Keratinocyte (primary cell): ENCODE measurements around the gene MZT1. TPM values are rescaled to one million over a fixed set of nuclear protein-coding genes. Genes with fewer than 3 reads are reported as not detected.

Experiments used
- DNase-seq: peaks from one replicate; pipeline ENCODE4 v3.0.0-alpha.2; 2011; ENCODE audit warnings: low read depth, missing footprints, low spot score
- FAIRE-seq: peaks from 2 replicates; lab custom pipeline; 2011; peaks lifted over from hg19 to GRCh38; lab: Jason Lieb, UNC
- H2AFZ ChIP-seq: 2 replicates; pipeline ENCODE4 v1.6.0; 2012; ENCODE audit warnings: low read length, control low read depth, inconsistent platforms; ENCODE audit not compliant: control insufficient read depth
- H3K27ac ChIP-seq: 2 replicates; pipeline ENCODE4 v1.5.1; 2011; ENCODE audit warnings: low read length; ENCODE audit not compliant: control insufficient read depth, insufficient read depth
- H3K27me3 ChIP-seq: 3 replicates; pipeline ENCODE4 v1.6.0; 2011; ENCODE audit warnings: low read length; ENCODE audit not compliant: control insufficient read depth, insufficient read depth; ENCODE audit errors: extremely low read depth
- H3K36me3 ChIP-seq, 2 experiments: 2 replicates in 1 of 2; 3 replicates in 1 of 2; pipeline ENCODE4 v1.5.1; 2011; ENCODE audit warnings: low read length in 2 of 2, mild to moderate bottlenecking in 1 of 2; ENCODE audit not compliant: control insufficient read depth in 2 of 2, insufficient read depth in 2 of 2; ENCODE audit errors: extremely low read depth in 1 of 2
- H3K4me1 ChIP-seq: 3 replicates; pipeline ENCODE4 v1.5.1; 2011; ENCODE audit warnings: low read length; ENCODE audit not compliant: control insufficient read depth, insufficient read depth; ENCODE audit errors: extremely low read depth
- H3K4me2 ChIP-seq: 3 replicates; pipeline ENCODE4 v1.6.0; 2011; ENCODE audit warnings: low read depth, low read length; ENCODE audit not compliant: control insufficient read depth, insufficient read depth; ENCODE audit errors: extremely low read depth
- H3K4me3 ChIP-seq, 3 experiments: fragments of 200-600 bp in 1 of 3; sonication (generic) in 1 of 3; 2 replicates in 2 of 3; 3 replicates in 1 of 3; pipeline ENCODE4 v1.5.1; 2011 to 2016; ENCODE audit warnings: low read length in 3 of 3, mild to moderate bottlenecking in 3 of 3, control low read depth in 2 of 3, inconsistent platforms in 1 of 3, low read depth in 1 of 3, mixed read lengths in 1 of 3, mixed run types in 1 of 3, moderate library complexity in 1 of 3; ENCODE audit not compliant: control insufficient read depth in 2 of 3, insufficient read depth in 2 of 3; ENCODE audit errors: extremely low read depth in 1 of 3
- H3K79me2 ChIP-seq: 2 replicates; pipeline ENCODE4 v1.6.0; 2012; ENCODE audit warnings: low read length; ENCODE audit not compliant: control insufficient read depth, insufficient read depth
- H3K9ac ChIP-seq: 3 replicates; pipeline ENCODE4 v1.6.0; 2011; ENCODE audit warnings: low read length; ENCODE audit not compliant: control insufficient read depth, insufficient read depth; ENCODE audit errors: extremely low read depth
- H3K9me1 ChIP-seq: 3 replicates; pipeline ENCODE4 v1.6.0; 2011; ENCODE audit warnings: low read length; ENCODE audit not compliant: control insufficient read depth, insufficient read depth; ENCODE audit errors: extremely low read depth
- H3K9me3 ChIP-seq: 2 replicates; pipeline ENCODE4 v1.5.1; 2012; ENCODE audit warnings: low read depth, low read length; ENCODE audit not compliant: control insufficient read depth
- H4K20me1 ChIP-seq: 3 replicates; pipeline ENCODE4 v1.6.0; 2011; ENCODE audit warnings: low read length; ENCODE audit not compliant: control insufficient read depth, insufficient read depth; ENCODE audit errors: extremely low read depth
- EZH2 ChIP-seq: IDR thresholded peaks from one replicate; pipeline ENCODE4 v1.6.1; 2012; ENCODE audit warnings: inconsistent platforms, mild to moderate bottlenecking, low read length, moderate library complexity
- dilution Hi-C: fragments of 300-500 bp; cut with MboI; formaldehyde crosslinking; loops from one replicate; pipeline ENCODE4 v1.7.0; 2020; ENCODE audit warnings: low sequenced_read_pairs; ENCODE audit not compliant: extremely low pct_ligation_motif_present
- polyA plus RNA-seq, 5 experiments: library from polyadenylated mRNA; depleted of rRNA in 3 of 5; stranded (reverse) in 3 of 5; stranded (forward) in 1 of 5; unstranded in 1 of 5; fragments of >200 nt; gene quantifications; 1 replicate in 1 of 5; 2 replicates in 3 of 5; 3 replicates in 1 of 5; pipeline versions ENCODE4 v1.2.1 to v1.2.3, GENCODE V29; 2011 to 2012; ENCODE audit warnings: missing spikeins in 2 of 5, low read depth in 1 of 5, low replicate concordance in 1 of 5
- TF ChIP-seq, protein P1 (sequence below), 3 experiments: IDR thresholded peaks in 1 of 3; conservative IDR thresholded peaks in 1 of 3; optimal IDR thresholded peaks in 1 of 3; 2 replicates in 2 of 3; 3 replicates in 1 of 3; pipeline versions ENCODE3 to v1.5.1; 2011; ENCODE audit warnings: low read length in 3 of 3, mild to moderate bottlenecking in 3 of 3, moderate library complexity in 2 of 3, control low read depth in 1 of 3, inconsistent platforms in 1 of 3; ENCODE audit not compliant: insufficient read depth in 2 of 3; ENCODE audit errors: extremely low read depth in 1 of 3

Gene MZT1
- polyA plus RNA-seq, 1 donor (not counting 4 experiments of a cell fraction or from before 2014, with no cell fraction given) = 13.7 TPM

DNA sequence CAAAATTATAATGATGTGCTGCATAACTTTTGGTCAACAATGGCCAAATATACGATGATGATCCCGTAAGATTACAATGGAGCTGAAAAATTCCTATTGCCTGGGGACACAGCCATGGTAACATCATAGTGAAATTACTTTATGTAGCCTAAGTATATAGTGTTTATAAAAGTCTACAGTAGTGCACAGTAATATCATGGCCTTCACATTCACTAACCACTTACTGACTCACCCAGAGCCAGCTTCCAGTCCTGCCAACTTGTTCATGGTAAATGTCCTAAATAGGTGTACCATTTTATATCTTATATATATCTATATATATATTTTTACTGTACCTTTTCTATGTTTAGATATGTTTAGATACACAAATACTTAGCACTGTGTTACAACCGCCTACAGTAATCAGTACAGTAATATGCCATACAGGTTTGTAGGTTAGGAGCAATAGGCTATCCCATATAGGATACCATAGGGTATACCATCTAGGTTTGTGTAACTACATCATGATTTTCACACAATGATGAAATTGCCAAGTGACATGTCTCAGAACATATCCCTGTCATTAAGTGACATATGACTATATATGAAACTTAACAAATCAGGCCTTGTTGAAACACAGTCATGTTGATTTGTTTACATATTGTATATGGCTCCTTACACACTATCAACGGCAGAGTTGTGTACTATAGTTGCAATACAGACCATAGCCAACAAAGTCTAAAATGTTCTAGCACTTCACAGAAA, 30.5 kb upstream of the MZT1 start:
- H3K9ac ChIP-seq = no peak overlapping the region
- H3K4me2 ChIP-seq = no peak overlapping the region
- H3K27ac ChIP-seq = no peak overlapping the region
- no peak overlapping the region for H2AFZ ChIP-seq
- no peaks in the 10 kb centered on the region for H4K20me1 ChIP-seq
- DNase-seq (no peak), FAIRE-seq (no peak)
- peaks cover 2% of the 10 kb centered on the region for H3K79me2 ChIP-seq
- H3K27me3 ChIP-seq = no peaks in the 10 kb centered on the region
- H3K36me3 ChIP-seq = peaks cover 17 to 31% of the 10 kb centered on the region in 2 experiments
- H3K4me3 ChIP-seq = no peak overlapping the region
- H3K9me1 ChIP-seq = no peaks in the 10 kb centered on the region
- no peak for TF ChIP-seq EZH2
- TF ChIP-seq, protein P1, sequence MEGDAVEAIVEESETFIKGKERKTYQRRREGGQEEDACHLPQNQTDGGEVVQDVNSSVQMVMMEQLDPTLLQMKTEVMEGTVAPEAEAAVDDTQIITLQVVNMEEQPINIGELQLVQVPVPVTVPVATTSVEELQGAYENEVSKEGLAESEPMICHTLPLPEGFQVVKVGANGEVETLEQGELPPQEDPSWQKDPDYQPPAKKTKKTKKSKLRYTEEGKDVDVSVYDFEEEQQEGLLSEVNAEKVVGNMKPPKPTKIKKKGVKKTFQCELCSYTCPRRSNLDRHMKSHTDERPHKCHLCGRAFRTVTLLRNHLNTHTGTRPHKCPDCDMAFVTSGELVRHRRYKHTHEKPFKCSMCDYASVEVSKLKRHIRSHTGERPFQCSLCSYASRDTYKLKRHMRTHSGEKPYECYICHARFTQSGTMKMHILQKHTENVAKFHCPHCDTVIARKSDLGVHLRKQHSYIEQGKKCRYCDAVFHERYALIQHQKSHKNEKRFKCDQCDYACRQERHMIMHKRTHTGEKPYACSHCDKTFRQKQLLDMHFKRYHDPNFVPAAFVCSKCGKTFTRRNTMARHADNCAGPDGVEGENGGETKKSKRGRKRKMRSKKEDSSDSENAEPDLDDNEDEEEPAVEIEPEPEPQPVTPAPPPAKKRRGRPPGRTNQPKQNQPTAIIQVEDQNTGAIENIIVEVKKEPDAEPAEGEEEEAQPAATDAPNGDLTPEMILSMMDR (optimal IDR thresholded peaks at IDR 0.05 in 1 of 3, IDR thresholded peaks at IDR 0.05 in 1 of 3, conservative IDR thresholded peaks at IDR 0.05 in 1 of 3; ENCODE audit: extremely low read depth in 1 of 3, insufficient read depth in 2 of 3, low read length in 3 of 3) = no peak
- dilution Hi-C loops = no loop called here
- H3K4me1 ChIP-seq = peaks cover 6% of the 10 kb centered on the region
- H3K9me3 ChIP-seq = no peaks in the 10 kb centered on the region

DNA sequence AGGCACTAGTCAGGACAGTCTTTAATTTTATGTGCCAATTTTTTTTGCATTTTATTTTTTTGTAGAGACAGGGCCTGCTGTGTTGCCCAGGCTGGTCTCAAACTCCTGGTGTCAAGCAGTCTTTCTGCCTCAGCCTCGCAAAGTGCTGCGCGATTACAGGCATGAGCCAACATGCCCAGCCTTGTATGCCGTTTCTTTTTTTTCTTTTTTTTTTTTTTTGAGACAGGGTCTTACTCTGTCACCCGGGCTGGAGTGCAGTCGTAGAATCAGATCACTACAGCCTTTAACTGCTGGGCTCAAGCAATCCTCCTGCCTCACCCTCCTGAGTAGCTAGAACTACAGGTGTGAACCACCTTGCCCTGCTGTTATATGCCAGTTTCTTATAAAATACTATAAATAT, 26.7 kb upstream of the MZT1 start:
- Histone ChIP-seq H3K27ac (peak overlapping the region; percentile 14), H3K79me2 (peaks cover 11% of the 10 kb centered on the region)
- dilution Hi-C loops = no loop called here

More for the DNA sequence above, 26.7 kb upstream of the MZT1 start:
- Histone ChIP-seq H3K9ac (no peak overlapping the region), H4K20me1 (no peaks in the 10 kb centered on the region), H3K36me3 (peaks cover 14 to 28% of the 10 kb centered on the region in 2 experiments), H3K9me3 (no peaks in the 10 kb centered on the region), H3K4me1 (peaks cover 6% of the 10 kb centered on the region), H3K4me3 (no peak overlapping the region), H3K9me1 (no peaks in the 10 kb centered on the region), H3K27me3 (no peaks in the 10 kb centered on the region), H3K4me2 (no peak overlapping the region), H2AFZ (no peak overlapping the region)
- FAIRE-seq = no peak
- TF ChIP-seq EZH2 = no peak
- TF ChIP-seq, protein P1 (optimal IDR thresholded peaks at IDR 0.05 in 1 of 3, IDR thresholded peaks at IDR 0.05 in 1 of 3, conservative IDR thresholded peaks at IDR 0.05 in 1 of 3; ENCODE audit: extremely low read depth in 1 of 3, insufficient read depth in 2 of 3, low read length in 3 of 3) = no peak
- DNase-seq = no peak
